NT2/D1 (cell line): ENCODE measurements around the gene TMED8.

Experiments used
- SUZ12 ChIP-seq: IDR thresholded peaks from 2 replicates; pipeline ENCODE4 v1.6.1; 2011; ENCODE audit not compliant: insufficient read length, insufficient read depth; ENCODE audit errors: extremely low read depth
- YY1 ChIP-seq: IDR thresholded peaks from 2 replicates; pipeline ENCODE4 v1.6.1; 2011; ENCODE audit not compliant: insufficient read length, insufficient read depth
- ZNF274 ChIP-seq: IDR thresholded peaks from 2 replicates; pipeline ENCODE4 v1.6.1; 2011; ENCODE audit warnings: mild to moderate bottlenecking, low read depth, low read length

DNA sequence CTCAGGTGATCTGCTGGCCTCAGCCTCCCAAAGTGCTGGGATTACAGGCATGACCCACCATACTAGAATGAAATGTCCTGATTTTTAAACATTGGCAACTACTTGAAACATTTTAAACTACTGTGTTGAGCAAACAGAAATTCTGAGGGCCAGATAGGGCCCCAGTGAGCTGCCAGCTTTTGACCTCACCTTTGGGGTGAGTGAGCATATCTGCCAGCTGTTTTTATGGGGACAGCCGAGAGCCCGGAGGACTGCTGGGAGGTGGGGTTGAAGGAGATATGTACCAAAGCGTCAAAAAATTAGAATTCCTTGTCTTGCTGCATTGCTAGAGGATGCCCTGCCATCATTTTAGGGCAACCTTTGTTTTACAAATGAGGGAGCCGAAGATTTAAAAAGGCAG, 53.3 kb downstream of the TMED8 start:
- no peak for TF ChIP-seq ZNF274
- no peak for TF ChIP-seq YY1
- no peak for TF ChIP-seq SUZ12
